GM19467 (cell line): Measurements from ENCODE around the gene MID2.
"Not testable (repeated sequence)": the region's sequence is repeated elsewhere in the genome, so short reads cannot be mapped to it uniquely, and the experiment has no call there.

Source experiments
- ATAC-seq: cut with Tn5 transposase; IDR thresholded peaks from one replicate; pipeline ENCODE4 v1.9.1; 2021; ENCODE audit warnings: mild to moderate bottlenecking, moderate library complexity; ENCODE audit not compliant: unreplicated experiment

Gene MID2

DNA sequence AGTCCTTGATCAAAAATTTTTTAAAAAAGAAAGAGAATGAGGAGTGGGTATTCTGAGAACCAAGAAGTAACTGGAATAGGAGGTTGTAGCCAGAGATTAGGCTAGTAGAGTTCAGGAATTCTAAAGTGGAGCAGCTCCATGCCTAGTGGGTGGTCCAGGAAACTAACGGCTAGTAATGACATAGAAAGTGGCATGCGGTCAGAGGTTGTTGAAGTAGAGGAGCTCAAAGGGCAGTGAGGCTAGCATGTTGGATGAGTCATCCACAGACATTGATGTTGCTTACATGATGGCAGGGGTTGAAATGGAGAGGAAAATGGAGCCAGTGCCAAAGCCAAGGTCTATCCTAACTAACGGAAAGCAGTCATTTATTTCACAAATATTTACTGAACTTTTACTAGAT lies 114.4 kb downstream of the MID2 start:
- no peak for ATAC-seq

DNA sequence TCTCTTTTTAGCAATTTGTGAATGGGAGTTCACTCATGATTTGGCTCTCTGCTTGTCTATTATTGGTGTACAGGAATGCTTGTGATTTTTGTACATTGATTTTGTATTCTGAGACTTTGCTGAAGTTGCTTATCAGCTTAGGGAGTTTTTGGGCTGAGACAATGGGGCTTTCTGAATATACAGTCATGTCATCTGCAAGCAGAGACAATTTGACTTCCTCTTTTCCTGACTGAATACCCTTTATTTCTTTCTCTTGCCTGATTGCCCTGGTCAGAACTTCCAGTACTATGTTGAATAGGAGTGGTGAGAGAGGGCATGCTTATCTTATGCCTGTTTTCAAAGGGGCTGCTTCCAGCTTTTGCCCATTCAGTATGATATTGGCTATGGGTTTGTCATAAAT lies 129.7 kb downstream of the MID2 start:
- ATAC-seq: not testable (repeated sequence)

DNA sequence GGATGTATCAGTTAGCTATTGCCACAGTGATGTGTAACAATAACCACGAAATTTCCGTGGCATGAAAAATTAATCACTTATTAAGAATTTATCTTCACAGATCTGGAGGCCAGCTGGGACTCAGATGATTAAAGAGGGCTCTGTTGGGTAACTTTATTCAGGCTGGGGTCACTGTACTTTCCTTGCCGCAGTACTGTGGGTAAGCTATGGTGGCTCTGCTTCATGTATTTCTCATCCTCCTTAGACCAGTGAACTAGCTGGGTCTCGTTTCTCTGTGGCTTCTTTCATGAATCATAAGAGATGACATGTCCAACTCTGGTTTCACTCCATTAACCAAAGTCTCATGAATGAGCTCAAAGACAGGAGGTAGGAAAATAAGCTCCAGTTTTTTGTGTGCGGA lies 143.0 kb downstream of the MID2 start:
- no peak for ATAC-seq

DNA sequence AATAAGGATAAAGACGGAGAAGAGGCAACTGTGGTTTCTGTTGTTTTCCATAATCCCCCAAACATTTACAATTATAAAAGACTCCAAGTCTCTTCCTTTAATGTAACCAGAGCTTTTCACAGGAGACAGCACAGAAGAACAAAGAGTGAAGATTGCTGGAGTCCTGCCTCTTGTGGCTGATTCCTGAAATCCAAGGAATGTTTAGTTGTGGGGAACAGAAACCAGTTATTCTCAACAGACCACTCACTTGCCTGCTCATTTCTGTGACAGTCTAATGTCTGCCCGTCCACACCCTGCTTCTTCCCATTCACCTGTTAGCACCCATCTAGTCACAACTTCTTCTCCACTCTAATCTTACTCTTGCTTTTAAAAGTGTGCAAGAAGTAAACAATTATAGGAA lies 144.4 kb downstream of the MID2 start:
- no peak for ATAC-seq

DNA sequence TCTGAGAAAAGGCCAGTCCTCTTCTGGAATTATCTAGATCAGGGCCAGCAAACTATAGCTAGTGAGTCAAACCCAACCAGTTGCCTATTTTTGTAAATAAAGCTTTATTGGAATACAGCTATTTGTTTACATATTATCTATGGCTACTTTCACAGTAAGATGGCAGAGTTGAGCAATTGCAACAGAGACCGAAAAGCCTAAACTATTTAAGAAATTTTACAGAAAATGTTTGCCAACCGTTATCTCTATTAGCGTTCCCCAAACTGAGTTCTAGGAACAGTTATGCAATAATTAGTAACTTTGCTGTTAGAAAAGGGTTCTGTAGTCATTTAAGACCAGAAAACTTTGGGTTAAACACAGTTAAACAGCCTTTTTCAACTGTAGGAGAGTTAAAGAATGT lies 146.0 kb downstream of the MID2 start:
- ATAC-seq: no peak
